ENCODE results near the gene KCNQ5.

DNA sequence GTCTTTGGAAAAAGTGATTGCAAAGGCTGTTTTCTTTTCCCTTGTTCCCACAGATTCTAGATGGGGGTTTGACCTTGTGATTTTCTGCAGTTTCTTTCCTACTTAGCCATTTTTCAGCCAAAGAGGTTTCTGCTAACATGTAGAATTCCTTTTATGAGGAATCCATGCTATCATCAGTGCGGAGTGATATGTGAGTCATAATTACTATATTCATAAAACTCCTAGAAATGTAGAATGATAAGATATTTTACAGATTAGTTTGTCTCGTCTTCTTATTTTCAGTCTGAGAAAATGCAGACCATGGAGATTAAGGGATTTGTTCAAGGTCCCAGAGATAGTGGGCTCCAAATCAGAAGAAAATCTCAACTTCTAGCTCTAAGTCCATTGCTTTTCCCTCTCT, 98.6 kb downstream of the KCNQ5 start:
- no peak for TF ChIP-seq CTCF (IDR thresholded peaks at IDR 0.05)
- TF ChIP-seq POLR2A (IDR thresholded peaks at IDR 0.05): no peak

Data from vagina (tissue), 2 donors.